Measurements from ENCODE around the gene CASZ1. TPM values are rescaled to one million over a fixed set of nuclear protein-coding genes. Genes with fewer than 3 reads are reported as not detected.

Gene CASZ1
- total and polyA plus RNA-seq, 4 experiments from 2014 or later = 0.13 to 8.8 (median 4.7) TPM

GRCh38 chr1:10789803-10790702 is 6.4 kb downstream of the CASZ1 start:
- intact Hi-C loops (cut with micrococcal nuclease) = no loop called here
- ChIA-PET CTCF (ENCODE audit: partially characterized antibody) (no interaction called here), POLR2A (ENCODE audit: partially characterized antibody) (no interaction called here)
- no peaks in the 10 kb centered on the region for H3K36me3 ChIP-seq (ENCODE audit: insufficient read depth, low read length)
- Mint-ChIP-seq H3K27ac (no peak overlapping the region), H3K4me3 (no peak overlapping the region), H3K9me3 (peaks cover 0 to under 1% (median 0%) of the 10 kb centered on the region in 8 donors), H3K4me1 (peaks cover 6 to 16% (median 11%) of the 10 kb centered on the region in 4 donors), H3K36me3 (no peaks in the 10 kb centered on the region), H3K27me3 (peaks cover 23 to 30% of the 10 kb centered on the region in 2 donors)
- peaks cover 15% of the 10 kb centered on the region for H3K4me1 ChIP-seq (ENCODE audit: insufficient read depth, low read length)
- no peaks in the 10 kb centered on the region for H3K9me3 ChIP-seq (ENCODE audit: control insufficient read depth in 1 of 2, low read length in 2 of 2)
- no peak for DNase-seq
- H3K27me3 ChIP-seq (ENCODE audit: insufficient read depth, low read length) = peaks cover 19% of the 10 kb centered on the region
- H3K27ac ChIP-seq (ENCODE audit: low read depth, low read length) = no peak overlapping the region
- no peak overlapping the region for H3K4me3 ChIP-seq (ENCODE audit: low read length in 2 of 2)

- ChIA-PET POLR2A (ENCODE audit: partially characterized antibody) (no interaction called here), CTCF (ENCODE audit: partially characterized antibody) (no interaction called here)
- Mint-ChIP-seq H3K4me3 (no peak overlapping the region), H3K27ac (no peak overlapping the region), H3K9me3 (no peaks in the 10 kb centered on the region), H3K4me1 (peaks cover 6 to 12% (median 9%) of the 10 kb centered on the region in 4 donors), H3K27me3 (peaks cover 25 to 32% of the 10 kb centered on the region in 2 donors), H3K36me3 (no peaks in the 10 kb centered on the region)
- peaks cover 19% of the 10 kb centered on the region for H3K27me3 ChIP-seq (ENCODE audit: insufficient read depth, low read length)
- H3K4me3 ChIP-seq (ENCODE audit: low read length in 2 of 2) = no peak overlapping the region
- no peak for DNase-seq
- no peaks in the 10 kb centered on the region for H3K9me3 ChIP-seq (ENCODE audit: control insufficient read depth in 1 of 2, low read length in 2 of 2)
- H3K27ac ChIP-seq (ENCODE audit: low read depth, low read length) = no peak overlapping the region
- no peaks in the 10 kb centered on the region for H3K36me3 ChIP-seq (ENCODE audit: insufficient read depth, low read length)
- intact Hi-C loops (cut with micrococcal nuclease) = no loop called here
- peaks cover 11% of the 10 kb centered on the region for H3K4me1 ChIP-seq (ENCODE audit: insufficient read depth, low read length)
Observed at GRCh38 chr1:10789047-10789791, 7.2 kb downstream of the CASZ1 start.

GRCh38 chr1:10788592-10789006 is 7.8 kb downstream of the CASZ1 start:
- CTCF ChIA-PET (ENCODE audit: partially characterized antibody) = no interaction called here
- POLR2A ChIA-PET (ENCODE audit: partially characterized antibody) = no interaction called here
- H3K9me3 Mint-ChIP-seq = no peaks in the 10 kb centered on the region

GRCh38 chr1:10787286-10787685 is 9.2 kb downstream of the CASZ1 start:
- intact Hi-C loops (cut with micrococcal nuclease) = no loop called here
- Mint-ChIP-seq H3K36me3 (no peaks in the 10 kb centered on the region), H3K9me3 (no peaks in the 10 kb centered on the region), H3K27ac (no peak overlapping the region), H3K27me3 (peaks cover 24 to 25% of the 10 kb centered on the region in 2 donors), H3K4me3 (no peak overlapping the region), H3K4me1 (no peaks in the 10 kb centered on the region)
- no peaks in the 10 kb centered on the region for H3K36me3 ChIP-seq (ENCODE audit: insufficient read depth, low read length)
- DNase-seq = no peak
- CTCF ChIA-PET (ENCODE audit: partially characterized antibody) = no interaction called here
- peaks cover 3% of the 10 kb centered on the region for H3K4me1 ChIP-seq (ENCODE audit: insufficient read depth, low read length)
- H3K27ac ChIP-seq (ENCODE audit: low read depth, low read length) = no peak overlapping the region
- no peaks in the 10 kb centered on the region for H3K9me3 ChIP-seq (ENCODE audit: control insufficient read depth in 1 of 2, low read length in 2 of 2)
- peaks cover 16% of the 10 kb centered on the region for H3K27me3 ChIP-seq (ENCODE audit: insufficient read depth, low read length)
- no peak overlapping the region for H3K4me3 ChIP-seq (ENCODE audit: low read length in 2 of 2)
- POLR2A ChIA-PET (ENCODE audit: partially characterized antibody) = no interaction called here

More at GRCh38 chr1:10788592-10789006, 7.8 kb downstream of the CASZ1 start:
- Histone ChIP-seq H3K27me3 (ENCODE audit: insufficient read depth, low read length) (peaks cover 19% of the 10 kb centered on the region), H3K27ac (ENCODE audit: low read depth, low read length) (no peak overlapping the region), H3K4me1 (ENCODE audit: insufficient read depth, low read length) (peaks cover 7% of the 10 kb centered on the region), H3K36me3 (ENCODE audit: insufficient read depth, low read length) (no peaks in the 10 kb centered on the region), H3K9me3 (ENCODE audit: control insufficient read depth in 1 of 2, low read length in 2 of 2) (no peaks in the 10 kb centered on the region), H3K4me3 (ENCODE audit: low read length in 2 of 2) (no peak overlapping the region)
- Mint-ChIP-seq H3K4me3 (no peak overlapping the region), H3K27me3 (peaks cover 28 to 31% of the 10 kb centered on the region in 2 donors), H3K36me3 (no peaks in the 10 kb centered on the region), H3K27ac (no peak overlapping the region), H3K4me1 (peaks cover 4 to 7% (median 5%) of the 10 kb centered on the region in 4 donors)
- DNase-seq = no peak
- intact Hi-C loops (cut with micrococcal nuclease) = no loop called here

- H3K36me3 ChIP-seq (ENCODE audit: insufficient read depth, low read length) = no peaks in the 10 kb centered on the region
- intact Hi-C loops (cut with micrococcal nuclease) = no loop called here
- no peak overlapping the region for H3K4me3 Mint-ChIP-seq
- no peak overlapping the region for H3K4me3 ChIP-seq (ENCODE audit: low read length in 2 of 2)
- H3K4me1 ChIP-seq (ENCODE audit: insufficient read depth, low read length) = no peaks in the 10 kb centered on the region
- peaks cover 8% of the 10 kb centered on the region for H3K27me3 ChIP-seq (ENCODE audit: insufficient read depth, low read length)
- H3K27ac Mint-ChIP-seq = no peak overlapping the region
- H3K9me3 Mint-ChIP-seq = no peaks in the 10 kb centered on the region
- no peaks in the 10 kb centered on the region for H3K36me3 Mint-ChIP-seq
- CTCF ChIA-PET (ENCODE audit: partially characterized antibody) = no interaction called here
- DNase-seq = no peak
- H3K9me3 ChIP-seq (ENCODE audit: control insufficient read depth in 1 of 2, low read length in 2 of 2) = no peaks in the 10 kb centered on the region
- H3K27me3 Mint-ChIP-seq = peaks cover 24 to 25% of the 10 kb centered on the region in 2 donors
- H3K4me1 Mint-ChIP-seq = no peaks in the 10 kb centered on the region
- POLR2A ChIA-PET (ENCODE audit: partially characterized antibody) = no interaction called here
- no peak overlapping the region for H3K27ac ChIP-seq (ENCODE audit: low read depth, low read length)
Observed at GRCh38 chr1:10785728-10786638, 10.5 kb downstream of the CASZ1 start.

GRCh38 chr1:10784998-10785727 is 11.3 kb downstream of the CASZ1 start:
- Histone ChIP-seq H3K27ac (ENCODE audit: low read depth, low read length) (no peak overlapping the region), H3K27me3 (ENCODE audit: insufficient read depth, low read length) (peaks cover 8% of the 10 kb centered on the region), H3K36me3 (ENCODE audit: insufficient read depth, low read length) (no peaks in the 10 kb centered on the region), H3K4me1 (ENCODE audit: insufficient read depth, low read length) (no peaks in the 10 kb centered on the region), H3K4me3 (ENCODE audit: low read length in 2 of 2) (no peak overlapping the region), H3K9me3 (ENCODE audit: control insufficient read depth in 1 of 2, low read length in 2 of 2) (no peaks in the 10 kb centered on the region)
- peaks cover 24 to 25% of the 10 kb centered on the region in 2 donors for H3K27me3 Mint-ChIP-seq
- POLR2A ChIA-PET (ENCODE audit: partially characterized antibody) = no interaction called here
- no peak overlapping the region for H3K4me3 Mint-ChIP-seq
- CTCF ChIA-PET (ENCODE audit: partially characterized antibody) = no interaction called here
- no peaks in the 10 kb centered on the region for H3K36me3 Mint-ChIP-seq
- H3K9me3 Mint-ChIP-seq = no peaks in the 10 kb centered on the region
- H3K27ac Mint-ChIP-seq = no peak overlapping the region
- intact Hi-C loops (cut with micrococcal nuclease) = no loop called here
- no peak for DNase-seq
- no peaks in the 10 kb centered on the region for H3K4me1 Mint-ChIP-seq
